ENCODE results near the gene FN3K.
"Not testable (repeated sequence)": the region's sequence is repeated elsewhere in the genome, so short reads cannot be mapped to it uniquely, and the experiment has no call there.

FN3K gene

GRCh38 chr17:82775001-82775823 is 39.8 kb downstream of the FN3K start:
- no peak for DNase-seq

GRCh38 chr17:82776454-82776853 is 41.0 kb downstream of the FN3K start:
- DNase-seq, result no peak

- not testable (repeated sequence) for DNase-seq
Measured at GRCh38 chr17:82777778-82778375, 42.5 kb downstream of the FN3K start.

- DNase-seq, result no peak
Measured at GRCh38 chr17:82779541-82779940, 44.1 kb downstream of the FN3K start.

GRCh38 chr17:82780195-82780594 is 44.8 kb downstream of the FN3K start:
- DNase-seq, result no peak

GRCh38 chr17:82780971-82781893 is 45.8 kb downstream of the FN3K start:
- DNase-seq, result no peak

- DNase-seq, result peak; percentile 4
Measured at GRCh38 chr17:82781894-82782274, 46.5 kb downstream of the FN3K start.

- DNase-seq, result no peak
Measured at GRCh38 chr17:82782657-82783207, 47.3 kb downstream of the FN3K start.

- DNase-seq, result no peak
Measured at GRCh38 chr17:82783498-82783897, 48.1 kb downstream of the FN3K start.

GRCh38 chr17:82785581-82785980 is 50.2 kb downstream of the FN3K start:
- not testable (repeated sequence) for DNase-seq

- DNase-seq, result no peak
Measured at GRCh38 chr17:82786427-82786826, 51.0 kb downstream of the FN3K start.

GRCh38 chr17:82787081-82787848 is 51.9 kb downstream of the FN3K start:
- no peak for DNase-seq

GRCh38 chr17:82788206-82789001 is 53.0 kb downstream of the FN3K start:
- no peak for DNase-seq

- no peak for DNase-seq
Measured at GRCh38 chr17:82789051-82789592, 53.7 kb downstream of the FN3K start.

- no peak for DNase-seq
Measured at GRCh38 chr17:82789806-82790205, 54.4 kb downstream of the FN3K start.

- no peak for DNase-seq
Measured at GRCh38 chr17:82790391-82790790, 55.0 kb downstream of the FN3K start.

GRCh38 chr17:82791532-82791931 is 56.1 kb downstream of the FN3K start:
- DNase-seq, result no peak

GRCh38 chr17:82793974-82794630 is 58.7 kb downstream of the FN3K start:
- DNase-seq, result no peak

GRCh38 chr17:82794781-82795482 is 59.5 kb downstream of the FN3K start:
- DNase-seq, result no peak

- DNase-seq, result no peak
Measured at GRCh38 chr17:82795615-82796014, 60.2 kb downstream of the FN3K start.

Measured in NCI-H446 treated with DMSO at 0.1 percent for 48 hours (cell line).